Mammary epithelial cell (primary cell): ENCODE measurements around the gene NGB.

Experiments used
- EZH2 ChIP-seq: IDR thresholded peaks from 2 replicates; pipeline ENCODE4 v1.6.1; 2012; ENCODE audit warnings: low read length, inconsistent platforms, borderline replicate concordance
- TF ChIP-seq, protein P1 (sequence below), 2 donors: IDR thresholded peaks in 1 of 2; conservative IDR thresholded peaks in 1 of 2; 2 replicates each; pipeline ENCODE4 v1.5.1; 2011 to 2012; ENCODE audit warnings: inconsistent platforms in 2 of 2, low read length in 2 of 2, mild to moderate bottlenecking in 2 of 2, control low read depth in 1 of 2, low read depth in 1 of 2; ENCODE audit not compliant: insufficient read depth in 1 of 2; ENCODE audit errors: extremely low read depth in 1 of 2

DNA sequence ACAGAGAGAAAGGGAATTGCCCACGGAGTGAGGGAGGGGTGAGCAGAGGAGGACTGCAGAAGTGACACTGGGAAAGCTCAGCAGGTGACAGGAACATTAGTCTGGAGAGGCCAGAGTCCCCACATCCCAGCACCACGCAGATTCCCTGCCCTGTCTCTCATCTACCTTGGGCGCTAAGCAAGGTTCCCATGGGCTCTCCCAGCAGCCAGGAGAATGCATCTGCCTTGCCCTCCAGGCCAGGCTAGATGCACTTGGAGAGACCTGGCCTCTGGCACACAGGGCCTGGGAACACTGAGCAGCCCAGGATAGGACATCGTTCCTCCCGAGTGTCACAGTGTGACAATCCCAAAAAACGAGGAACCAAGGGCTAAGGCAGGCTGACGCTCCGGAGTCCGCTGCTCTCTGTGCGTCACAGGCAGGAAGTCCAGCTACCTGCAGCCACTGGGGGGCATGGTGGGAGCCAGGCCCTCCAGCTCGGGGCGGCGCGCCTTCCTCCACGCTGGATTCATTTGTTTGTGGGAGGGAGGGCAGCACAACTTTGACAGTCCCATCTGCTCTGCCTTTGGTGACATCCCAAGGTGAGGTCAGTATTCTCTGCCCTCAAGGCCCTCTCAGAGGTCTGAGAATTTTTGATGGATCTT, 5.4 kb upstream of the NGB start:
- no peak for TF ChIP-seq EZH2
- TF ChIP-seq, protein P1, sequence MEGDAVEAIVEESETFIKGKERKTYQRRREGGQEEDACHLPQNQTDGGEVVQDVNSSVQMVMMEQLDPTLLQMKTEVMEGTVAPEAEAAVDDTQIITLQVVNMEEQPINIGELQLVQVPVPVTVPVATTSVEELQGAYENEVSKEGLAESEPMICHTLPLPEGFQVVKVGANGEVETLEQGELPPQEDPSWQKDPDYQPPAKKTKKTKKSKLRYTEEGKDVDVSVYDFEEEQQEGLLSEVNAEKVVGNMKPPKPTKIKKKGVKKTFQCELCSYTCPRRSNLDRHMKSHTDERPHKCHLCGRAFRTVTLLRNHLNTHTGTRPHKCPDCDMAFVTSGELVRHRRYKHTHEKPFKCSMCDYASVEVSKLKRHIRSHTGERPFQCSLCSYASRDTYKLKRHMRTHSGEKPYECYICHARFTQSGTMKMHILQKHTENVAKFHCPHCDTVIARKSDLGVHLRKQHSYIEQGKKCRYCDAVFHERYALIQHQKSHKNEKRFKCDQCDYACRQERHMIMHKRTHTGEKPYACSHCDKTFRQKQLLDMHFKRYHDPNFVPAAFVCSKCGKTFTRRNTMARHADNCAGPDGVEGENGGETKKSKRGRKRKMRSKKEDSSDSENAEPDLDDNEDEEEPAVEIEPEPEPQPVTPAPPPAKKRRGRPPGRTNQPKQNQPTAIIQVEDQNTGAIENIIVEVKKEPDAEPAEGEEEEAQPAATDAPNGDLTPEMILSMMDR (conservative IDR thresholded peaks at IDR 0.05 in 1 of 2, IDR thresholded peaks at IDR 0.05 in 1 of 2; ENCODE audit: extremely low read depth in 1 of 2, insufficient read depth in 1 of 2, low read depth in 1 of 2, low read length in 2 of 2) = no peak
